H1 (cell line): ENCODE data around the gene OR4F17.
"Not testable (repeated sequence)": the region's sequence is repeated elsewhere in the genome, so short reads cannot be mapped to it uniquely, and the experiment has no call there.

Experiments used
- ATF2 ChIP-seq: IDR thresholded peaks from 2 replicates; pipeline ENCODE4 v1.6.1; 2012; ENCODE audit warnings: low read length, inconsistent platforms
- BRCA1 ChIP-seq: IDR thresholded peaks from 2 replicates; pipeline ENCODE4 v1.6.1; 2012; ENCODE audit warnings: low read depth, low read length, improper control_type of control experiment
- CBX5 ChIP-seq: fragments of 300-800, 300-1000 bp; sonication (generic); IDR thresholded peaks from 2 replicates; pipeline ENCODE4 v1.7.1; 2016; ENCODE audit warnings: antibody characterized with exemption, low read length, low read depth
- CTCF ChIP-seq, 3 experiments: IDR thresholded peaks; 1 replicate in 2 of 3; 2 replicates in 1 of 3; pipeline versions ENCODE4 v1.5.1 to v1.6.1; 2011; ENCODE audit warnings: low read length in 3 of 3, mild to moderate bottlenecking in 3 of 3, inconsistent platforms in 2 of 3, low read depth in 1 of 3, moderate library complexity in 1 of 3; ENCODE audit not compliant: insufficient read depth in 1 of 3; ENCODE audit errors: control extremely low read depth in 1 of 3
- POLR2AphosphoS5 ChIP-seq: IDR thresholded peaks from 2 replicates; pipeline ENCODE4 v1.6.1; 2011; ENCODE audit warnings: low read depth, low read length
- RFX5 ChIP-seq: IDR thresholded peaks from 2 replicates; pipeline ENCODE4 v1.6.1; 2011; ENCODE audit warnings: low read depth, low read length, improper control_type of control experiment, borderline replicate concordance
- RNF2 ChIP-seq: fragments of 200-900, 300-1000 bp; sonication (generic); IDR thresholded peaks from 2 replicates; pipeline ENCODE4 v1.7.1; 2016; ENCODE audit warnings: borderline replicate concordance, low read depth, mild to moderate bottlenecking, antibody characterized with exemption, low read length; ENCODE audit not compliant: poor library complexity, severe bottlenecking; ENCODE audit errors: missing control alignments
- SIN3A ChIP-seq, 2 experiments: IDR thresholded peaks in 1 of 2; conservative IDR thresholded peaks in 1 of 2; 2 replicates each; pipeline ENCODE4 v1.6.1; 2011 to 2012; ENCODE audit warnings: low read length in 2 of 2, improper control_type of control experiment in 1 of 2, low read depth in 1 of 2, mild to moderate bottlenecking in 1 of 2
- TAF1 ChIP-seq: IDR thresholded peaks from 2 replicates; pipeline ENCODE4 v1.6.1; 2011; ENCODE audit warnings: mild to moderate bottlenecking, low read depth, low read length
- YY1 ChIP-seq: IDR thresholded peaks from 2 replicates; pipeline ENCODE4 v1.6.1; 2011; ENCODE audit warnings: low read depth, mild to moderate bottlenecking, low read length

DNA sequence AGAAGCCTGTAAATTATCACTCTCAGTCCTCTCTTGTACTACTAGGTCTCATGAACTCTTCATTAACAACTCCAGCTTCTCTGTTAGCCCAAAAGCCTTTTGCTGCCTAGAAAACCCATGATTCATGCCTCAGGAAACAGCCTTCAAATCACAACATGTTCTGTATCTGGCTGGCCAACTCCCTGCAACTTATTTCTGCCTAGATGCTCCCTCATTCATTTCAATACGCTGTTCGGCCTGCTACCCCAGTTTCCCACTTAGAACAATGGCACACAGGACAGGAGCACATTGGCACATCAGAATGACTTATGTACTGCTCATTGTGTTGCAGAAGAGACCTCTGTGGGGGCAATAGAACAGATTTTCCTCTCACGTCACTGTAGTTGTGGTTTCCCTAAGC is 9.3 kb upstream of the OR4F17 start:
- not testable (repeated sequence) for TF ChIP-seq CTCF (IDR thresholded peaks at IDR 0.05; ENCODE audit: control extremely low read depth in 1 of 3, insufficient read depth in 1 of 3, low read depth in 1 of 3, low read length in 3 of 3); TAF1; CBX5; POLR2AphosphoS5; RFX5; SIN3A (conservative IDR thresholded peaks at IDR 0.05 in 1 of 2, IDR thresholded peaks at IDR 0.05 in 1 of 2; ENCODE audit: low read depth in 1 of 2, low read length in 2 of 2); ATF2; BRCA1; RNF2; YY1
